Spleen (tissue), 7 donors: ENCODE measurements around the gene ALDH1L1.

Source experiments
- POLR2A ChIP-seq, 3 donors: fragments of 450-650 bp; IDR thresholded peaks; one replicate each; pipeline ENCODE4 v1.5.1; 2017; ENCODE audit warnings: antibody characterized with exemption in 3 of 3, mild to moderate bottlenecking in 1 of 3
- TF ChIP-seq, protein P1 (sequence below), 11 experiments: fragments of 200-600 bp in 7 of 11; fragments of 450-650 bp in 4 of 11; sonication (generic) in 4 of 11; IDR thresholded peaks in 8 of 11; conservative IDR thresholded peaks in 3 of 11; 1 replicate in 7 of 11; 2 replicates in 4 of 11; pipeline versions ENCODE4 v1.4.0 to v1.8.0; 2016 to 2021; ENCODE audit warnings: antibody characterized with exemption in 11 of 11, inconsistent platforms in 4 of 11, mild to moderate bottlenecking in 1 of 11
- donor health status: DM: no; HTN: no; CAD: no; lungs with moderate emphysema.
- donor health status: DM: no; HTN: no; CAD: no.
- donor health status: DM: no; HTN: no; CAD: no.

DNA sequence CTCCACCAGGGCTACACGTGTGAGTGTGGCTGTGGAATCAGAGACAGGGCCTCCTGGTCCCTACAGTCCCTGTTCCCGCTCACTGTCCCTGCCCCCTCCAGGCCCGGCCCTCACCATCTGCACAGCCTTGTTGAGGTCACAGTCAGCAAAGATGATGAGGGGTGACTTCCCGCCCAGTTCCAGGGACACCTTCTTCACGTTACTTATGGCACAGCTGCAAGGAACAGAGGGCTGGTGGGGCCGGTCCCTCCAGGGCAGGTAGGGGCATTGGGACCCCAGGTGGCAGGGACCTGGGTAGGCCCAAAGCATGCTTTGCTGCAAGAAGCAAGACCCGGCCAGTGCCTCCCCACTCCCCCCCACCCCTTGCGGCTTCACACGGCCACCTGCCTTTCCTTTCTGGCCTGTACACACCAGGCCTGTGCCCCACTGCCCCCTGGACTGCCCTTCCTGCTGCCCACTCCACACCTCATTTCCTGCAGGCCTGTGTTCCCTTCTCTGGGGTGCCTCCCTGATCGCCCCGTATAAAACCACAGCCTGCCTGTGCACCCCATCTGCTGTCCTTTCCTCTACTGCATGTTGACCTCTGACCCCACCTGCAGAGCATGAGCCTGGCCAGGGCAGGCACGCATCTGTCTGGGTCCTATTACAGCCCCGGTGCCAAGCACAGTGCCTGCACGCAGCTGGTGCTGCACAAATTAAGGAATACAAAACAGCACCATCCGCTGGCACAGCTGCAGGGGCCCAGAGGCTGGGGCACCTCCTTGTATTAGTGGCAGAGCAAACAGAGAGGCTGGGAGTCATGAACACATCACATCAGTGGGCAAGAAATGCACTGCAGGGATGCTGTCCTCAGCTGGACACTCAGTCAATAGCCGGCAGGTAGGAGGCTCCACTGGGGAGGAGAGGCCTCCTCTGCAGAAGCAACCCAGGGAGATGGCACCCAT is 65.7 kb downstream of the ALDH1L1 start:
- no peak for TF ChIP-seq POLR2A (IDR thresholded peaks at IDR 0.05)
- TF ChIP-seq, protein P1, sequence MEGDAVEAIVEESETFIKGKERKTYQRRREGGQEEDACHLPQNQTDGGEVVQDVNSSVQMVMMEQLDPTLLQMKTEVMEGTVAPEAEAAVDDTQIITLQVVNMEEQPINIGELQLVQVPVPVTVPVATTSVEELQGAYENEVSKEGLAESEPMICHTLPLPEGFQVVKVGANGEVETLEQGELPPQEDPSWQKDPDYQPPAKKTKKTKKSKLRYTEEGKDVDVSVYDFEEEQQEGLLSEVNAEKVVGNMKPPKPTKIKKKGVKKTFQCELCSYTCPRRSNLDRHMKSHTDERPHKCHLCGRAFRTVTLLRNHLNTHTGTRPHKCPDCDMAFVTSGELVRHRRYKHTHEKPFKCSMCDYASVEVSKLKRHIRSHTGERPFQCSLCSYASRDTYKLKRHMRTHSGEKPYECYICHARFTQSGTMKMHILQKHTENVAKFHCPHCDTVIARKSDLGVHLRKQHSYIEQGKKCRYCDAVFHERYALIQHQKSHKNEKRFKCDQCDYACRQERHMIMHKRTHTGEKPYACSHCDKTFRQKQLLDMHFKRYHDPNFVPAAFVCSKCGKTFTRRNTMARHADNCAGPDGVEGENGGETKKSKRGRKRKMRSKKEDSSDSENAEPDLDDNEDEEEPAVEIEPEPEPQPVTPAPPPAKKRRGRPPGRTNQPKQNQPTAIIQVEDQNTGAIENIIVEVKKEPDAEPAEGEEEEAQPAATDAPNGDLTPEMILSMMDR (IDR thresholded peaks at IDR 0.05 in 8 of 11, conservative IDR thresholded peaks at IDR 0.05 in 3 of 11), result no peak
